Measurements from ENCODE around the gene NSG2. TPM values are rescaled to one million over a fixed set of nuclear protein-coding genes. Genes with fewer than 3 reads are reported as not detected.

The NSG2 gene
- total RNA-seq, 2 experiments from 2014 or later, result not detected

GRCh38 chr5:174058433-174059122 is 13.1 kb downstream of the NSG2 start:
- ChIA-PET CTCF (interaction anchor here (1.1 kb wide), 1 partner anchor 253 kb away, joined by 3 read pairs; no protein-coding TSS in a partner anchor), POLR2A (no interaction called here)

- ChIA-PET CTCF (interaction anchor here (1.1 kb wide), 1 partner anchor 252 kb away, joined by 3 read pairs; no protein-coding TSS in a partner anchor), POLR2A (no interaction called here)
These were observed 13.7 kb downstream of the NSG2 start for GRCh38 chr5:174059247-174059646.

GRCh38 chr5:174063082-174063756 is 17.7 kb downstream of the NSG2 start:
- POLR2A ChIA-PET, result no interaction called here
- CTCF ChIA-PET, result no interaction called here

GRCh38 chr5:174064171-174064570 is 18.7 kb downstream of the NSG2 start:
- POLR2A ChIA-PET, result no interaction called here
- CTCF ChIA-PET, result no interaction called here

DNA sequence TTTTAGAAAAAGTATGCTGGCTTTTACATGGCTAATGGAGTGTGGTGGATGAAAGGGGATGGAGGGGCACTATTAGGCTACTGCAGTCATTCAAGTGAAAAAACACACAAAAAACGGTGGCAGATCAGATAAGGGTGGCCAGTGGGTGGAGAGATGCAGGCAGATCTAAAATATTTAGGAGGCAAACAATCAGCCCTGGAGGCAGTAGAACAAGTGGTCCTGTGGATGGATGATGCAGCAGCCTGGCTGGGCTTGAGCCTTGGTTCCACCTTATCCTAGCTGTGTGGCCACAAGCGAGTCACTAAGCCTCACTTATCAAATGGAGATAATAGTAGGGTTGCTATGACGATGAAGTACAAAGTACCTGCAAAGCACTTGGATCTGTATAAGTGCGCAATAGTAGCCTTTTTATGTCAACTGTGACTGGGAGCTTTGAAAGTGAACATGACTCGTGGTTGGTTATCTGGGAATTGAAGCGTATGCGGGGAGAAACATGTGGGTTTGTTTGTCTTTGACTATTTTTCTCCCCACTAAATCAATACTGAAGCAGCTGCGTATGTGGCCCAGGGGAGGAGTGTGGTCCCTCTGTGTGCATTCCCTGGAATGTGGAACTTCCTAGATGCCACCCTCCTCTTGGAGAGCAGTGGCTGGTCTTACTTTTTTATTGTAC is 20.2 kb downstream of the NSG2 start:
- POLR2A ChIA-PET, result no interaction called here
- CTCF ChIA-PET, result no interaction called here

DNA sequence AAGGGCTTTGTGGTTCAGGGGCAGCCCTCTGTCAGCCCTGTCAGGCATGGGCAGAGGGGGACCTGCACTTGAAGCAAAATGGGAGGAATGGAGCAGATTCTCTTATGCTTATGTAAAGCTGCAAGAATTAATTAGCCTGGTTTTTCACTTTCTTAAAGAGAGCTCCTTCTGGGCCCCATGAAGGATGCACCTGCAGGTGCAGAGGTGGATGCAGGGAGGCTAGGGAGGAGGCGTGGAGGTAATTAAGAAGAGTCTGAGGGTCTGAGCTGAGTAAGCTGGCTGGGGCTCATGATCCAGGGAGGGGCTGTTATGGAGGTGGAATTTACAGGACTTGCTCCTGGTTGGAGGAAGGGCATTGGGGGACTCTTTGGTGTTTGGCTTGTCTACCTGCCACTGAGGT is 22.0 kb downstream of the NSG2 start:
- CTCF ChIA-PET, result no interaction called here
- POLR2A ChIA-PET, result no interaction called here

DNA sequence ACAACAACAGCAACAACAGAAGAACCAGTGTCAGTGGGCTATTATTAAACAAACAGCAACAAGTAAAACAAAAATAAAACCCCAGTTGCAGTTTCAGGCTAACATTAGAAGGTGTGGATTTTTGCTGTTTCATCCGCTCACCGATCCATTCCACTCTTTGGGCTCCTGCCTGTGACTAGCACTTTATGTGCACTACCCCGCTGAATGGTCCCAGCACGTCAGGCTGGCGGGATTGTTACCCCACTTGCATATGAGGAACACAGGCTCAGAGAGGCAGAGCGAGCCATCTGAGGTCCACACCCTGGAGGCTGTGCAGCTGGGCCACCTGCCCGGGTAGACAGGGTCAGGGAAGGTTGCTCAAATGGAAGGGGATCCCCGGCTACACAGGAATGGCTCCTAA is 26.0 kb downstream of the NSG2 start:
- POLR2A ChIA-PET, result no interaction called here
- CTCF ChIA-PET, result no interaction called here

DNA sequence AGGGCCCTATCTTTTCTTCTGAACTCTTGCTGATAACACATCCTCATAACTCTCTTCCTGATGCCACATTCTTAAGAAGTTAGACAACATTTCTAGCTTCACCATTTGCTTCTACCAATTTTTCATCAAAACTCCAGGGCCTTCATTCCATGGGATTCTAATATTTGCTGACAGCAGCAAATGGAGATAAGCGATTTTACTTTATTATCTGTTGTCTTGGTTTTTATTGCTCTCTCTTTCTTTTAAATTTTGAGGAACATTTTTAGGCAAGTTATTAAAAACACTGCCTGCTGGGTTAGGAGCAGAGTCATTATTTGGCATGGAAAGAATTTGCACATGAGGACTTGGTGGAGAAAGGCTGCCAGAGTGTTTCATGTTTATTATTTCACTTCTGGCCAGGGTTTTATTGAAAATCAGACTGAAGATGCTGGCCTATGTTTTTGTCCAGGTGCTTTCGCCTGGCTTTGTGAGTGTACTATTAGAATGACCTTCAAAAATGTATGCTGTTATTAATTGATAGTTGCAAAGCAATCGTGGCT is 27.7 kb downstream of the NSG2 start:
- POLR2A ChIA-PET, result no interaction called here
- CTCF ChIA-PET, result no interaction called here

- POLR2A ChIA-PET, result no interaction called here
- CTCF ChIA-PET, result no interaction called here
These were observed 28.9 kb downstream of the NSG2 start for GRCh38 chr5:174074369-174074768.

- POLR2A ChIA-PET, result no interaction called here
- CTCF ChIA-PET, result no interaction called here
These were observed 32.9 kb downstream of the NSG2 start for GRCh38 chr5:174078416-174078815.

GRCh38 chr5:174082286-174082685 is 36.8 kb downstream of the NSG2 start:
- ChIA-PET CTCF (no interaction called here), POLR2A (no interaction called here)

DNA sequence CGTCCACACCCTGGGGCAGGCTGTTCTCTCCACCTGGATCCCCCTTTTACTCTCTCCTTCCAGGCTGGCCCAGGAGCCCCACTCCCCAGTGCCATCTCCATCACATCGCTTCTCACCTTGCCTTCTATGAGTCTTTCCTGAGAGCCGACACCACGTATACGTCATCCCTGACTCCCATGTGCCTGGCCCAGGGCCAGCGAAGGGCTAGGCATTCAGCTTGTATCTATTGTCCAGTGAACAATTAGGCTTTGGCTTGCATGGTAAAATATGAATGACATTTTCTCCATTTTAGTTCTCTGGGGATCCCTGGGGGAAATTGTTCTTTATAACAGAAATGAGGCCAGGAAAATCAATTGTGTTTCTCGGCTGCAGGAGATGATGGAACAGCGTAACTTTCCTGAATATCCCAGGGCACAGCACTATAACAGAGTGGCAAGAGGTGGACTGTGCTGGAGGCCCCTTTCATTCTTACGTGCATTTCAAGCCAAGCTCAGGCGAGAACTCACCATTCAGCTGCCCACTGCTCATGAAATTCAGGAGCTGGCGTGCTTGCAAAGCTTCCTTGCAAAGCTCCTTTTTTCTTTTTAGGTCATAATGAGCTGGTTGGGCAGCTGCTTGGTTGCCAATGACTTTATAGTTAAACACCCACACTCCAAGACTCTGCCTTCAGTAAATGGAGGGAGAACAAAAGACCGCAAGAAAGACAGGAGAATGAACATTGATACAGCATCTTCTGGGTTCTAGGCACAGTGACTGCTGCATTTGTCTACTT is 37.7 kb downstream of the NSG2 start:
- CTCF ChIA-PET, result no interaction called here
- POLR2A ChIA-PET, result no interaction called here

DNA sequence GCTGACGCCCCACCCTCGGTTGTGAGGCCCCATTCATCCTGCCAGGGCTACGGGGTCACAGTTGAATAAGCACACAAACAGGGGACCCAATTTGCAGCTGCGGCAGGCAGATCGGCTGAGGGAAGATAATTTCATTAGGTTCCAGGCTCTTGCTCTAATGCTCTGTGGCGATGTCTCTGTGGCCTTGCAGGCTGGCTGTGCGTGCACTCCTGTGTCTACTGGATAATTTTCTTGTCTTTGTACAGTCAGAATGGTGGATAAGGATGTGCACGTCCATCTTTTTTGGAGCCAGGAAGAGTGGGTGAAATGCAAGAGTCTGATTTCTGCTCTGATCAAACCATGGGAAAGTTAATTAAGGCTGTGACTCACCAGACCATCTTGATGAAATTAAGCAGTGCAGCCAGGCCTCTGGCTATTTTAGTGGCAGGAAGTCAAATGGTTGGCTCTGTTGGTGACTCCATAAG is 39.2 kb downstream of the NSG2 start:
- CTCF ChIA-PET, result no interaction called here
- POLR2A ChIA-PET, result no interaction called here

DNA sequence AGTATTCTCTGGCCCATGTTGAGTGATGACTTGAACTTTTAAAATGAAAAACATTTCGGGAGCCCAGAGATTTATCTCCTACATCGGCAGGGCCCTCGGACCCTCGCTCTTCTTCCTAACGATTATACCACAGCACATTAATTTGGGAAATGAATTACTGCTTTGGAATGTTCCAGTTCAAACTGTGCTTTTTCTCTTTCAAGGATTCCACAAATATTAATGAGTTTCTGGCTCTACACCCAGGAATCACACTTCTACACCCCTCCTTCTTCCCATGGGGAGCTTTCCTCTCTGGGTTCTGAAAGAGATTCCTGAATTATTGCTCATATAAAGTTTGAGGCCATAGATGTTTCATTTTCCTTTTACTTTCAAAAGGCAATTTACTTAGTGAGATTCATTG is 41.2 kb downstream of the NSG2 start:
- ChIA-PET POLR2A (no interaction called here), CTCF (no interaction called here)

DNA sequence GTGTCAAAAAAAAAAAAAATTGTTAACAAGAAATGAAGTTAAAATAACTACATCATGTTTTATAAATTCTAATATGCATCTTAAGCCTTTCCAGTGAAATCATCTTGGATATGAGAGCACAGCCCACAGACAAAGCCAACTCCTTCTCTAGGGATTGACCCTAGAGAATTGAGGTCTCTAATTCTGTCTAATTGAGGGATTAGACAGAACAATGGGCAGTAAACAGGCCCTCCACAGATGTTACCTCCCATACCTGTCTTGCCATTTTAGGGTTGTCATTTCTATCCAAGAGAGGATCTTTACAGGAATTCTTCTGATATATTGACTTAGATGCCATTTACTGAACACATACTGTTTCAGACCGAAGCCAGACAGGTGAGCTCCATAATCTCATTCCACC is 42.3 kb downstream of the NSG2 start:
- ChIA-PET CTCF (no interaction called here), POLR2A (no interaction called here)

GRCh38 chr5:174090129-174090528 is 44.6 kb downstream of the NSG2 start:
- CTCF ChIA-PET, result no interaction called here
- POLR2A ChIA-PET, result no interaction called here

GRCh38 chr5:174093123-174093522 is 47.6 kb downstream of the NSG2 start:
- ChIA-PET POLR2A (no interaction called here), CTCF (no interaction called here)

GRCh38 chr5:174094857-174095606 is 49.5 kb downstream of the NSG2 start:
- POLR2A ChIA-PET, result no interaction called here
- CTCF ChIA-PET, result no interaction called here

DNA sequence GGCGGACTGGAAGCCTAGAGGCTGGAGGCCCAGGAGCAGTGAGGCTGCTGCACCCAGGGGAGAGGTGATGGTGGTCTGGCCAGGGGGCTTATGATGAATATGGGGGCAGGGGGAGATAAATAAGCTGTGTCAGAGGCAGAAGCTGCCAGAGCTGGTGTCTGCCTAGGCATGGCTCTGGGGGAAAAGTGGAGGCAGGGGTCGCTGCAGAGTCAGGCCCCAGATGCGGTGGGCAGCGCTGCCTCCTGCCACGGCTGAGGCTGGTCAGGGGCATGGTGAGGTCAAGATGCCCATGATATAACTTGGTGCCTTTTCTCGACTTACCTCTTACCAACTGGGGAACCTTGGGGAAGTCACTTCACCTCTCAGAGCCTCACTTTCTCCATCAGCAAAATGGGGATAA is 51.1 kb downstream of the NSG2 start:
- POLR2A ChIA-PET, result no interaction called here
- CTCF ChIA-PET, result no interaction called here

Data from activated CD8-positive, alpha-beta memory T cell treated with anti-CD3 and anti-CD28 coated beads for 36 hours (primary cell).